HG03045 (cell line): ENCODE data around the gene C15orf62.

Experiments used
- ATAC-seq: cut with Tn5 transposase; IDR thresholded peaks from one replicate; pipeline ENCODE4 v1.9.1; 2021; ENCODE audit warnings: mild to moderate bottlenecking, moderate library complexity; ENCODE audit not compliant: unreplicated experiment

The C15orf62 gene

GRCh38 chr15:40775740-40776536 is 6.2 kb downstream of the C15orf62 start:
- ATAC-seq, result no peak

- ATAC-seq, result no peak
Measured at GRCh38 chr15:40776537-40777141, 6.9 kb downstream of the C15orf62 start.

- ATAC-seq, result peak; percentile 53
Measured at GRCh38 chr15:40782609-40783227, 12.9 kb downstream of the C15orf62 start.

- no peak for ATAC-seq
Measured at GRCh38 chr15:40785164-40785563, 15.4 kb downstream of the C15orf62 start.

- no peak for ATAC-seq
Measured at GRCh38 chr15:40785814-40786213, 16.0 kb downstream of the C15orf62 start.

DNA sequence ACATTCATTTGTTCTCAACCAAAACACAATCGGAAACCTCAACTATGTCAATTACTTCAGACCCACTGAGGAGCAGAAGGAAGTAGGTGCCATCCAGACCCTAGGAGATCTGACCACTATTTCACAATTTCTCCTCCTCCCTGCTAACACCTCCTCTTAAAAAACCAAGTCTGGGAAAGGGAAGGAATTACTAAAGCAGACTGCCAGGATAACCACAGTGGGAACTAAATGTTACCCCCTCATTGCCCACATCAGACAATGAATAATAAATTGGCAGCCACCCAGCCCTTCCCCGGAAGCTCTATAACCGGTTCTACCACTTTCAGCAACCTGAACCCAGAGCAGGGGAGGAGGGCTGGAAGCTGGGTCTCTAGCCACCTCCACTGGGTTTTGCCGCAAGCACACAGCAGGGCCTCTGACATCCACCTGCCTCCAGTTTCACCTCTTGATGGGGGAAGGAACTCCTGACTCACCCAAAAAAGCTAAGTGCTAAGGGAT is 17.6 kb downstream of the C15orf62 start:
- no peak for ATAC-seq

GRCh38 chr15:40787991-40788390 is 18.2 kb downstream of the C15orf62 start:
- no peak for ATAC-seq

- no peak for ATAC-seq
Measured at GRCh38 chr15:40789119-40789518, 19.3 kb downstream of the C15orf62 start.

- ATAC-seq, result no peak
Measured at GRCh38 chr15:40789999-40790398, 20.2 kb downstream of the C15orf62 start.

DNA sequence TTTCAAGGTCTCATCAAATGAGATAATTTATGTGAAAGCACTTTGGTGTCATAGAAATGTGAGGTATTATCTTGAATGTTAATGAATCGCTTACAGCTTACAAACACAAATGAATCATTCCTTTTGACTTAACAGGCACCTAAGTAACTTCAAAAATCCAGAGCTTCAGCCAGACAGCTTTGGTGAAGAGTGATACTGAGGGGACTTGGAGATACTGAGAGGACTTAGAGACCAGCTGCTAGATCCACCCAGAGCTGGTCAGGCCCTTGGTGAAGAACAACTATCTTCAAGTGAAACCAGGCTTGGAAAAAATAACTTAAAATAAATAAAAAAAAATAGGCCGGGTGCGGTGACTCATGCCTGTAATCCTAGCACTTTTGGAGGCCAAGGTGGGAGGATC is 20.9 kb downstream of the C15orf62 start:
- no peak for ATAC-seq

DNA sequence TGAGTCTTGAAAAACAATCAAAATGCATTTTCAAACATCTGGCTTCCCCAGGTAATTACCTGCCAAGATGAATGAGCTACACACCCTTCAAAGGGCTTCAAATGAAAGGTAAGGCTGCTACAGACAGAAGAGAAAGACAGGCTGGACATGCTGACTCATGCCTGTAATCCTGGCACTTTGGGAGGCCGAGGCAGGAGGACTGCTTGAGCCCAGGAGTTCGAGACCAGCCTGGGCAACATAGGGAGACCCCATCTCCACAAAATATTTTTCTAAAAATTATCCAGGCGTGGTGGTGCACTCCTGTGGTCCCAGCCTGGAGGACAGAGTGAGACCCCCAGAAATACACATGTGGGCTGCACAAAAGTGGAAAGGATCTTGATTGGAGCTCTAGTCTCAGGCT is 22.6 kb downstream of the C15orf62 start:
- no peak for ATAC-seq

- no peak for ATAC-seq
Measured at GRCh38 chr15:40793216-40793989, 23.6 kb downstream of the C15orf62 start.

- no peak for ATAC-seq
Measured at GRCh38 chr15:40796041-40796440, 26.3 kb downstream of the C15orf62 start.

GRCh38 chr15:40796512-40796911 is 26.7 kb downstream of the C15orf62 start:
- no peak for ATAC-seq

DNA sequence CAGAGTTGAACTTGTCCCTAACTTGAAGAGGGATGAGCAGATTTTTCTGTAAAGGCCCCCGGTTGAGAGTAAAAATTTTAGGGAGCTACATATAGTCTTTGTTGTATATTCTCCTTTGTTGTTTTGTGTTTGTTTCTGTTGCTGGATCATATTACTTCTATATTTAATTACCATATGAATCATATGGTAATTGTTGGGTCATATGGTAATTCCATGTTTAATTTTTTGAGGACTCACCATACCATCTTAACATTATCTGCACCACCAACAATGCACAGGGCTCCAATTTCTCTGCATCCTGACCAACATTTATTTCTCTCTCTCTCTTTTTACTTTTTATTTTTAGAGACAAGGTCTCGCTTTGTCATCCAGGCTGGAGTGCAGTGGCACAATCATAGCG is 29.7 kb downstream of the C15orf62 start:
- ATAC-seq, result no peak

DNA sequence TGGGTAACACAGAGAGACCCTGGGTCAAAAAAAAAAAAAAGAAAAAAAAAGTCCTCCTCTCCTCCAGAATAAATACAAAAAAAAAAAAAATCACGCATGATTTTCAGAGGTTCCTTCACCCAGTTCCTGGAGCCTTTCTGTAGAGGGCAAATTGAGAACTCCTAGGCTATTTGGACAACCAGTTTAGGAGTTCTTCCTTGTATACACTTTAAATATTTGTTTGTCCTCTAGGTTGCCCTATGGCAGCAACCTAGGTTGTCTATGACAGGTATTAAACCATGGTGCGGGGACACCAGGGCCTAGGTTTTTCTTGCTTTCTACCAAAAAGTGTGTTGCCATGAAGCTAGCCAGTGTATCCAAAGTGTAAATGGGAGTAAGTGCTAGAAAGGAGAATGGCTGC is 33.3 kb downstream of the C15orf62 start:
- ATAC-seq, result no peak

DNA sequence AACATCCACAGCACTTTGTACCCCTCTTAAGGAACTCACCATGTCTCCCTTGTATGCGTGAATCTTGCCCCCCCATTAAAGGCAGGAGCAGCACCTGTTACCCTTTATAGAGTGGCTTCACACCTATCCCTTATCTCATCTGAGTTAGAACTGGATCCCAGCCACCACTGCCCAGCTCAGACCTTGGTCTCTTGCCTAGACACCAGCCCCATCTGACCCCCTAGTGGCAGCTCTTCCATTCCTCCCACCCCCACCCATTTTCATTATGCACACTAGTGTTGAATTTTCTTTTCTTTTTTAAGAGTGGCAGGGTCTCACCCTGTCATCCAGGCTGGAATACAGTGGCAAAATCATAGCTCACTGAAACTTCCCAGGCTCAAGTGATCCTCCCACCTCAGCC is 33.9 kb downstream of the C15orf62 start:
- ATAC-seq, result no peak

DNA sequence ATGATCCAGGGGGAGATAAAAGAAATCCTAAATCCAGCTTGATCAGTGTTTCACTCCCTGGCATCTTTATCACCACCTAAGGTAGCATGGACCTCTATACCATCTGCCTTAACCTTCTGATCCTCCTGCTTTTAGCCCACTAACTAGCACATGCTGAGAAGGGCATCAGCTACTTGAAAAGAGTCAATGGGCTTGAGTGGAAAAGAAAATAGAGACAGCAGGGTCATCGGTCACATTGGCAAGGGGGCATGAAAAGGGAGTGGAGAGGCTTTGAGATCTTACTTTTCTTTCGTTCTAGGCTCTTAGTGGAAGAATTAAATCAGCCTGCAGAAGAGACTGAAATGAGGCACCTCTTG is 36.9 kb downstream of the C15orf62 start:
- no peak for ATAC-seq

- peak; percentile 95 for ATAC-seq
Measured at GRCh38 chr15:40807028-40807887, 37.5 kb downstream of the C15orf62 start, which contains the start of the genes DNAJC17 and ZFYVE19. Gene DNAJC17 (minus strand): TSS chr15:40807473. CDS start chr15:40807446, 27 bp downstream. Gene ZFYVE19 (plus strand): TSS chr15:40807089. CDS start chr15:40807590, 501 bp downstream.

DNA sequence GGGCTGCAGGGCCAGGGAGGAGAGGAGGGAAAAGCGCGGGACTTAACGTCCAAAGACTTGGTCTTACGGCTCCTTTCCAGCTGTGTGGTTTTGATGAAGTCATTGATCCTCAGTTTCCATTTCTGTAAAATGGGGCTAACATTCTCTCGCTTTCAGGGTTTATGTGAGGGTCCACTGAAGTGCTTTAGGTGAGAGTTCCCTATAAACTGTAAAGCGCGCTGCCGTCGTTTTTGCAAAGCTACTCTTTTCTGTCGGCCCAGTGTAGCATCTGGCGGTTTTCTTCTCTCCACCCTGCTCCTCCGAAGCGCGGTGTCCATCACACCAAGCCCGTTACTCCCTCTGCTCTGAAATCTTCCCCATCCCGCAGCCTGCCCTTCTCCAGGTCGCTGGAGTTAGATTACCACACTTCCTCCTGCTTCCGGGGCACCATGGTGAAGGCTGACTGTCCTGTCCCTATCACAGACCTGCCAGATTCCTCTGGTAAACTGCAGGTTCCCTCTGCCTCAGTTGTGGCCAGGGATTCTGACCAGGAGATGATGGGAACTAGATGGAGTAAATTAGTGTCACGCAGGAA is 38.2 kb downstream of the C15orf62 start:
- no peak for ATAC-seq
